GM18499 (cell line): Measurements from ENCODE around the gene REV3L.

Experiments used
- ATAC-seq: cut with Tn5 transposase; IDR thresholded peaks from one replicate; pipeline ENCODE4 v1.9.1; 2021; ENCODE audit warnings: moderate number of reproducible peaks; ENCODE audit not compliant: insufficient read depth, unreplicated experiment

The REV3L gene

GRCh38 chr6:111471533-111471932, 11.5 kb downstream of the REV3L start:
- no peak for ATAC-seq

DNA sequence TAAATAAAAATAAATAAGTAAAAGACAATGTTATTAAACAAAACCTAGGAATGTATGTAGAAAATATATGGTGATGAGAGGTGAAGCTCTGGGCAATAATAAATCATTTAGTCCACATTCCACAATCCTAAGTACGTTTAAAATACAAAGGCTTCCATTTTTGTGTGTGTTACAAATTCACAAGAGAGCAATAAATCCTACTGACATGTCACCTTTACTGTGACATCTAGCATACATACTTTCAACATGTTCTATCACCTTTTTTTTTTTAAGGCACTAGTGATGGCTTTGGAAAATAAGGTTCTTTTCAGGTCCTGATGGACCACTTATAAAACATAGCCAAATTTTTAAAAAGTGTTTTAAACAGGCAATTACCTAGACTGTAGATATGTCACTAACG, 12.0 kb downstream of the REV3L start:
- no peak for ATAC-seq

DNA sequence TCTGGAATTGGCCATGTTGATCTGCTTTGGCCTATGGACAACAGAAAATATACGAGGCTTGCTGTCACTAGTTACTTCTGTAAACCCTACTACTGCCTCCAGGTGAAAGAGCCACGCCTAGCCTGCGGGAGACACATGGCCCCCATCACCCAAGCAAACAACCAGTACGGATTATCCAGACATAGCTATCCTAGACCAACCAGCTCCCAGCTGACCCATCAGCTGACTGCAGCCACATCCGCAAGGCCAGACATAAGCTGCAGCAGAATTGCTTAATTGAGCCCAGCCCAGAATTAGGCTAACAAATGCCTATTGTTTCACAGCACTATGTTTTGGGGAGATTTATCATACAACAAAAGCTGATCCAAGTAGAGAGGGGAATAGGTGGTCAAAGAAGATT, 13.5 kb downstream of the REV3L start:
- no peak for ATAC-seq

DNA sequence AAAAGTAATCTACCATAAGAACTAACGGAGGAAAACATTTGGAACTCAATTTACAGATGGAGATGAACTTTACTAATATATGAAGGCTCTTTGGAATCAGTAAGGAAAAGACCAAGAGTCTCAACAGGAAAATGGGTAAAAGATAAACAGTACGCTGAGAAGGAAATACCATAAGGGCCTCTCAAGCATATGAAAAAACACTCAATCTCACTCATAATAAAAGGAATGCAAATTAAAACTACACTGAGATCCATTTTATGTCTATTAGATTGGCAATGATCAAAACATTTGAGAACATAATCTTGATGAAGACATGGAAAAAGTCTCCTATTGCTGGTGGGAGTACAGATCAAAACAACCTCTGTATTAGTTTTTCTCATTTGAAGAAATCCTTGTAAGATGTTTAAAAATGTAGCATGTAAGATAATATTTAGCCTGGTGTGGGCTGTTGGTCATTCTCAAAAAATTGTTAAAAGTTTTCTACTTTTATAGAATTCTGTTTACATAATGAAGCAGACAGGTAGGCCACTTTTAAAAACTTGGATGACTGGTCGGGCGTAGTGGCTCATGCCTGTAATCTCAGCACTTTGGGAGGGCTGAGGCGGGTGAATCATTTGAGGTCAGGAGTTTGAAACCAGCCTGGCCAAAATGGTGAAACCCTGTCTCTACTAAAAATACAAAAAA, 14.5 kb downstream of the REV3L start:
- no peak for ATAC-seq

- no peak for ATAC-seq
Observed at GRCh38 chr6:111464184-111464583, 18.8 kb downstream of the REV3L start.

DNA sequence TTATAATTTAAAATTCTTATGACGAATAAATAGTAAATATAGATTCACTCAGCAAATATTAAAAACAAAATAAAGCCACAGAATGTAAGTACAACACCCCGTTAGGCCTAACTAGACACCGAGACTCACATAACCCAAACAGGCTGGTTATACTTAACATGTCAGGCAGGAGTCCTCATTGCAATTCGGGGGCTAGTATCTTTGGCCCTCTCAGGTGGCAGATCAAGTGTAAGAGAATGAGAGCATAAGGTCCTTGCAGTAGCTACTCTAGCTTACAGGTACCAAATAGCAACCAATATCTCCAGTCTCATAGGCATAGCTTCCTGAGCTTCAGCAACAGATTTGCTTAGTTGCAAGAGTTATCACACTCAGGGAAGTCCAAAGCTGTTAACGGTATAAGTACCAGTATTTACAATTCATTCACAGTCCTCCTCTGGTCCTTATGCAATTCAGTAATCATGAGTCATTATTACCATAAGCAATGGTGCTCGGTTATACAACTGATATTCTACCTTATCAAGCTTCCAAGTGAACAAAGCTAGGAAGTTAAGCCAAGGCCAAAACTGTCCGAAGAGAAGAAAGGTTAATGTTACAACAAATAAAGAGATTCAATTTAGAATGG, 20.1 kb downstream of the REV3L start:
- ATAC-seq, result no peak

- ATAC-seq, result no peak
Observed at GRCh38 chr6:111461860-111462259, 21.2 kb downstream of the REV3L start.

DNA sequence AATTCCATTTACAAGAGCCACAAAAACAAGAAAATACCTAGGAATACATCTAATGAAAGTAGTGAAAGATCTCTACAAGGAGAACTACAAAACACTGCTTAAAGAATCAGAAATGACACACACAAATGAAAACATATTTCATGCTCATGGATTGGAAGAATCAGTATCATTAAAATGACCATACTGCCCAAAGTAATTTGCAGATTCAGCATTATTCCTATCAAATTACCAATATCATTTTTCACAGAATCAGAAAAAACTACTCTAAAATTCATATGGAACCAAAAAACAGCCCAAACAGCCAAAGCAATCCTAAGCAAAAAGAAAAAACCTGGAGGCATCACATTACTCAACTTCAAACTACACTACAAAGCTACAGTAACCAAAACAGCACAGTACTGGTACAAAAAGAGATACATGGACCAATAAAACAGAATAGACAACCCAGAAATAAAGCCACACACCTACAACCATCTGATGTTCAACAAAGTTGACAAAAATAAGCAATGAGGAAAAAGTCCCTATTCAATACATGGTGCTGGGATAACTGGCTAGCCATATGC, 24.3 kb downstream of the REV3L start:
- no peak for ATAC-seq

GRCh38 chr6:111456208-111456607, 26.8 kb downstream of the REV3L start:
- no peak for ATAC-seq

- no peak for ATAC-seq
Observed at GRCh38 chr6:111450636-111451035, 32.4 kb downstream of the REV3L start.

DNA sequence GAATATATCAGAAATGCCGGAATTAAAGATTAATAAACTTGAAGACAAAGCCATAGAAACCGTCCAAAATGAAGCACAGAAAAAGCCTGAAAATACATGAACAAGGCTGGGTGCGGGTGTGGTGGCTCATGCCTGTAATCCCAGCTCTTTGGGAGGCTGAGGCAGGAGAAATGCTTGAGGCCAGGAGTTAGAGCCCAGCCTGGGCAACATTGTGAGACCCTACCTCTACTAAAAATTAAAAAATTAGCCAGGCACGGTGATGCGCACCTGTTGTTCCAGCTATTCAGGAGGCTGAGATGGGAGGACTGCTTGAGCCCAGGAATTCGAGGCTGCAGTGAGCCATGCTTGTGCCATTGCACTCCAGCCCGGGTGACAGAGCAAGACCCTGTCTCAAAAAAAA, 32.9 kb downstream of the REV3L start:
- no peak for ATAC-seq

- ATAC-seq, result no peak
Observed at GRCh38 chr6:111449129-111449528, 33.9 kb downstream of the REV3L start.

GRCh38 chr6:111447051-111447450, 36.0 kb downstream of the REV3L start:
- no peak for ATAC-seq

DNA sequence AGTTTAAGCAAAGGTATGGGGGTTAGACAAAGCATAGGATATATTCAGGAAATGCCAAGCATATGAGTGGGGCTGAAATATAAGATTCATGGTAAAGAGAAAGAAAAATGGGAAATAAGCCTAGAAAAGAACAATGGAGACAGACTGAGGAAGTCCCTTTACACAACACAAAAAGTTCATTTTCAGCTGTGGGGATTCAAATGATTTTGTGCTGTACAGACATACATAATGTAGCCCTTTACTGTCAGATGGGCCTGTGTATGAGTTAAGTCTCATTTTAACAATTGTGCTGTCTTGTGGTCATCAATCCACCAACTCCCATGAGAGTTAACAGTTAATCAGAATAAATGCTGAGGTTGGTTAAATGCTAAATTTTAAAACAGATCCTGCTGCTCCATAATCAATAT, 37.2 kb downstream of the REV3L start:
- no peak for ATAC-seq

- no peak for ATAC-seq
Observed at GRCh38 chr6:111444794-111445193, 38.2 kb downstream of the REV3L start.

- ATAC-seq, result no peak
Observed at GRCh38 chr6:111441678-111442243, 41.3 kb downstream of the REV3L start.

DNA sequence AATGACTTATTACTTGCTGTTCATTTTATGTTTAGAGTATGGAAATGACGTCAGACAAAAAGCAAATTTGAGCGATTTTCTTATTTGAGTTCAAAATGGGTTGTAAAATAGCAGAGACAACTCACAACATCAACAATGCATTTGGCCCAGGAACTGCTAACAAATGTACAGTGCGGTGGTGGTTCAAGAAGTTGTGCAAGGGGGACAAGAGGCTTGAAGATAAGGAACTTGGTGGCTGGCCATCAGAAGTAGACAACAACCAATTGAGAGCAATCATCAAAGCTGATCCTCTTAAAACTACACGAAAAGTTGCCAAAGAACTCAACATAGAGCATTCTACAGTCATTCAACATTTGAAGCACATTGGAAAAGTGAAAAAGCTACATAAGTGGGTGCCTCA, 43.8 kb downstream of the REV3L start:
- ATAC-seq, result no peak

DNA sequence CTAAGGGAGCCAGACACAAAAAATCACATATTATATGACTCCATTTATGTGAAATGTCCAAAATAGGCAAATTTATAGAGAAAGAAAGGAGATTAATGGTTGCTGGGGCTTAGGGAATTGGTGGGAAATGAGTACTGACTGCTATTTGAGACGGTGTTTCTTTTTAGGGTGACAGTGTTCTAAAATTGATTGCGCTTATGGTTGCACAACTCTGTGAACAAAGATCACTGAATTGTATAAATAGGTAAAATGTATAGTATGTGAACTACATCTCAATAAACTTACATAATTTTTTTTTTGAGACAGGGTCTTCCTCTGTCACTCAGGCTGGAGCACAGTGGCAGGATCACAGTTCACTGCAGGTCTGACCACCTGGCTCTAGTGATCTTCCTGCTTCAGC, 45.4 kb downstream of the REV3L start:
- no peak for ATAC-seq

GRCh38 chr6:111432511-111432910, 50.5 kb downstream of the REV3L start:
- no peak for ATAC-seq

DNA sequence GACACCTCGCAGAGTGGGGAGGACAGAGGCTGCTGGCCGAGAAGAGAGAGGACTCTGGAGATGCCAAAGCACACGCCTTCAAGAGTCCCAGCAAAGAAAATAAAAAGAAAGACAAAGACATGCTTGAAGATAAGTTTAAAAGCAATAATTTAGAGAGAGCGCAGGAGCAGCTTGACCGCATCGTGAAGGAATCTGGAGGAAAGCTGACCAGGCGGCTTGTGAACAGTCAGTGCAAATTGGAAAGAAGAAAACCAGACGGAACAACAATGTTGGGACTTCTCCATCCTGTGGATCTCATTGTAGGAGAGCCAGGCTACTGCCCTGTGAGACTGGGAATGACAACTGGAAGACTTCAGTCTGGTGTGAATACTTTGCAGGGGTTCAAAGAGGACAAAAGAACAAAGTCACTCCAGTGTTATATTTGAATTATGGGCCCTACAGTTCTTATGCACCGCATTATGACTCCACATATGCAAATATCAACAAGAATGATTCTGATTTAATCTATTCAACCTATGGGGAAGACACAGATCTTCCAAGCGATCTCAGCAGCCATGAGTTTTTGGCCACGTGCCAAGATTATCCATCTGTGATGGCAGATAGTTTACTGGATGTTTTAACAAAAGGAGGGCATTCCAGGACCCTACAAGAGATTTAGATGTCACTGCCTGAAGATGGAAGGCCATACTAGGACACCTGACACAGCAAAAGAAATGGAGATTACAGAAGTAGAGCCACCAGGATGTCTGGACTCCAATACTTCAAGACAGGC, 52.2 kb downstream of the REV3L start:
- ATAC-seq, result no peak

DNA sequence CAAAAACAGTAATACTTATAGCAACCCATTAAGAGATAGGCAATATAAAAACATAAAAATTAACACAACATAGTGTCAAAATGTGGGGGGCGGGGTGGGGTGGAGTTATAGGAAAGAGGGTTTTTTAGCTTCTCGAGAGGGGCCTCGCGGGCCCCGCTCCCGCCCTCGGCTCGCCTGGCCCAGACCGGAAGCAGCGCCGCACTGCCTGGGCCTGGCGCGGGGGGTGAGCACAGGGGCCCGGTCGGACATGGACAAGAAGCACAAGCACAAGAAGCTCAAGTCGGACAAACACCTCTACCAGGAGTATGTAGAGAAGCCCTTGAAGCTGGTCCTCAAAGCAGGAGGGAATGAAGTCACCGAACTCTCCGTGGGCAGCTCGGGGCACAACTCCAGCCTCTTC, 53.4 kb downstream of the REV3L start:
- ATAC-seq, result no peak
